Measurements from ENCODE around the gene EME2. TPM values are rescaled to one million over a fixed set of nuclear protein-coding genes. Genes with fewer than 3 reads are reported as not detected.

The EME2 gene
- total RNA-seq, 1 experiment from 2014 or later: 1.6 TPM

DNA sequence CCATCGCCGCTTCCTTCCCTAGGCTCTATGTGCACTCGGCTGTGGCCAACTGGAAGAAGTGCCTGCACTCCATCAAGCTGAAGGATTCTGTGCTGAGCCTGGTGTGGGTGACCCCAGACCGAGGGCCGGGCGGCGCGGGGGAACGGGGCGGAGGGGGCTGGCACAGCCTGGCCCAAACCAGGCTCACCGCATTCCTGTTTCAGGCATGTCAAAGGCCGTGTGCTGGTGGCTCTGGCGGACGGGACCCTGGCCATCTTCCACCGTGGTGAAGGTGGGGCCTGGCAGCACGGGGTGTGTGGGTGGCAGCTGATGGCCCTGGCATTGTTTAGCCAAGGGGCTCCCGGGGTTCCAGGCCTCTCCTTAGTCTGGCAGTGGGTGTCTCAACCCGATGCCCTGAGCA, 5.9 kb upstream of the EME2 start:
- DNase-seq (ENCODE audit: low read depth): no peak

GRCh38 chr16:1767116-1767994, 5.3 kb upstream of the EME2 start:
- no peak for DNase-seq (ENCODE audit: low read depth)

- DNase-seq (ENCODE audit: low read depth): no peak
Observed at GRCh38 chr16:1768061-1768766, 4.4 kb upstream of the EME2 start.

DNA sequence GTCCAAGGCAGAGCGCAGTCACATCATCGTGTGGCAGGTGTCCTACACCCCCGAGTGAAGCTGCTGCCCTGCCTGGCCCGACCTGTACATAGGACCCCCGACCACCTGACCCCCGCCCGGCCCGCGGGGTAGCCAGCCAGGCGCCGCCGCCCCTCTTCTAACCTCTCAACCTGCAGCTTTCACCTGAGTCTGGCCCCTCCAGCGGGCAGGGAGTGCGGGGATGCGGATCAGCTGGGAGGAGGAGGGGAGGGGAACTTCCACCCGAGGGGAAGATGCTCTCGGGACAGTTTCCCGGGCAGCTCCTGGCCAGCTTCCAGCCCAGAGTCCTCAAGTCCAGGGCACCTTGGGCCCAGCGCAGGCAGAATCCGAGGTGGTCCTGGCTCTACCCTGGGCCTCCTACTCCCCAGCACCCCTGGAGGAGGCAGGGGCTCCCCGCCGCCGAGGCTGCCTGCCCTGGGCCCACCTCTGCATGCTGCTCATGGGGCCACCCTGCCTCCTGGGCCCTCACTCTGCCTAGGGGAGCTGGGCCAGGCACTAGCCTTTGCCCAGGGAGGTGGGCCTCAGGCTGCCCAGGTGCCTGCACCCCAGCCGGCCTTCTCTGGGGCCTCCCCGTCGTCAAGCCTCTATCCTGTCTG, 3.7 kb upstream of the EME2 start:
- no peak for DNase-seq (ENCODE audit: low read depth)

DNA sequence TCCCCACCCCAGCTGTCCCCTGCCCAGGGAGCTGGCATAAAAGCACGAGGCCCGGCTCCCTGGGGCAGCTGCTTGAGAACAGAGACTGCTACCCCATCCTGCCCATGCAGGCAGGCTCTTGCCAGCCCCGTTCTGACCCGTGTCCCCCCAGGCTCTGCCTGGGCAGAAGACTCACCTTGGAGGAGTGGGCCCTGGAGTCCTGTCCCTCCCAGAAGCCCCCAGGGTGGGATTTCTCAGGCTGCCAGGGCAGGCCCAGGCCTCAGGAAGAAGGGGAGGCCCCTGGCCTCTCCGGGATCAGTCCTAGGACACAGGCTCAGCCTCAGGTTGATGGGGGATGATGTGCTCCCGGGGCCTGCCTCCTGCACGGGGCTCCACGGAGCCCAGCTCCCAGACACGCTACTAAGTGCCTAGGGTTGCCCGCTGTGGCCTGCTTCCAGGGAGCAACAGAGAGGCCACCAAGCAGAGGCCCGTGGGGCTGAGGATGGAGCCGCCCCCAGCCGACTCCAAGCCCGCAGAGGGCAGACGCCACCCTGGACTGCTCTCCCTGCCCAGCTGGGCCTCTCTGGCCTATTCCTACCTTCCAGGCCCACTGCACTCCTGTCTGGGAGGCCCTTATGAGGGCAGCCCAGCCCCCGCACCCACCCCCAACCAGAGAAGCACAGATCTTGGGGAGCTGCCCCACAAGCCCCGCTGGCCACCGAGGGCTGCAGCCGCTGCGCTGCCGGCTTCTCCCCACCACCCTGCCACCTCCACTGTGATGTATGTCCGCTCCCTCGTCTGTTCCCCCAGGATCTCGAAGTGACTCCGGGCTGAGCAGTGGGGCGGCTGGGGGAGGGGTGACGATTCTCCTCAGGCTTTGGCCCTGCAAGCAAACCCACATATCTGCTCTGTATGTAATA, 3.0 kb upstream of the EME2 start:
- DNase-seq (ENCODE audit: low read depth): no peak

DNA sequence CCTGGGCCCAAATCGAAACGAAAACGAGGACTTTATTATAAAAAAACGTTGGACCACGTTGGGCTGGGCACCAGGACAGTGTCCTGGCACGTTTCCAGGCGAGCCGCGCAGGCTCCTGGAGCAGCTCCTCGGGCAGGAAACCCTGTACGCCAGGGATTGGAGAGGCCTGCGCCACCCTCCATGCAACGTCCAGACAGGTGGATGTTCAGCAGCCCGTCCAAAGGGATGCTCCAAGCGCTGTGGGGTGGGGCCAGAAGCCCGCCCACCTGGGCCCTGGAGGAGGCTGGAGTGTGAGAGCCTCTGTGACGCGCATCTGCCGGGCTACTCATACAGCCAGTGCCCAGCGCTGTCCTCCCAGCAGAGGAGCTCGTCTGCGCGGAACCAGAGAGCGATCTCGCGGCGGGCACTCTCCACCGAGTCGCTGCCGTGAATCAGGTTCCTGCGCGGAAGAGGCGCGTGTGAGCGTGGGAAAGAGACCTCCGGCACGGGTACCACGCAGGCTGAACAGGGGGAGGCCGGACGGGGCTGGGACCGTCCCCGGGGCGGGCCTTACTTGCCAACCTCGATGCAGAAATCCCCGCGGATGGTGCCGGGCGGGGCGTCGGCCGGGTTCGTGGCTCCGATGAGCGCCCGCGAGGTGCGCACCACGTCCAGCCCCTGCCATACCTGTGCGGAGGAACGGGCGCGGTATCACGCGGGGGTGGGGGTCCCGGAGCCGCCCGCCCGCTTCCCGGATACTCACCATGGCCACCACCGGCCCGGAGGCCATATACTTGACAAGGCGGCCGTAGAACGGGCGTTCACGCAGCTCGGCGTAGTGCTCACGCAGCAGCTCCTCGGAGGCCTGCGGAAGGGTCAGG, 2.1 kb upstream of the EME2 start:
- DNase-seq (ENCODE audit: low read depth): no peak

DNA sequence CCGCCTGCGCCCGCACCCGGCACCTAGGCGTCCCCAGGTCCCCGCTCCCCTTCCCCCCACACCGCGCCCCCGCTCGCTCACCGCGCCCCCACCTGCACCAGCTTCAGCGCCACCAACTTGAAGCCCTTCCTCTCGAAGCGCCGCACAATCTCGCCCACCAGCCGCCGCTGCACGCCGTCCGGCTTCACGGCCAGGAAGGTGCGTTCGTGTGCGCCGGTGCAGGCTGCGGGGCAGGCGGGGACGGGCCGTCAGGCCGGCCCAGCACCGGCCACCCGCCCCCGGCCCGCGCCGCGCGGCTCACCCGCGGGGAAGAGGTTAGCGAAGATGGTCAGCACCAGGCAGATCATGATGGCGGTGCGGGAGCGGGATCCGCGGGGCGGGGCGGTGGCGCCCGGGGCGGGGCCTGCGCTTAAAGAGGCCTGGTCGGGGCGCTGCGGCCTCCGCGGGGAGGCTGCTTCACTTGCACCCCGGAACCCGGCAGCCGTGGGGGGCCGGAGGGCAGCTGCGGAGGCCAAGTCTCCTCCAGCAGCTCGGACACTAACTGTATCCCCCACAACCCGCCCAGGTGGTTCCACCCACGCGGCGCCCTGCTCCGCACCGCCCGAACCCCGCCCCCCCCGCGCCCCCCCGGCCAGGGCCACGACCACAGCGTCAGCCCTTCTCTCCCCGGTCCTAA, 1.3 kb upstream of the EME2 start, which contains the start of gene NME3:
NME3 (minus strand) TSS at position 356 of the 676 bp plus-strand sequence; CDS start at position 347, 9 bp downstream.
- DNase-seq (ENCODE audit: low read depth): peak; percentile 61

DNA sequence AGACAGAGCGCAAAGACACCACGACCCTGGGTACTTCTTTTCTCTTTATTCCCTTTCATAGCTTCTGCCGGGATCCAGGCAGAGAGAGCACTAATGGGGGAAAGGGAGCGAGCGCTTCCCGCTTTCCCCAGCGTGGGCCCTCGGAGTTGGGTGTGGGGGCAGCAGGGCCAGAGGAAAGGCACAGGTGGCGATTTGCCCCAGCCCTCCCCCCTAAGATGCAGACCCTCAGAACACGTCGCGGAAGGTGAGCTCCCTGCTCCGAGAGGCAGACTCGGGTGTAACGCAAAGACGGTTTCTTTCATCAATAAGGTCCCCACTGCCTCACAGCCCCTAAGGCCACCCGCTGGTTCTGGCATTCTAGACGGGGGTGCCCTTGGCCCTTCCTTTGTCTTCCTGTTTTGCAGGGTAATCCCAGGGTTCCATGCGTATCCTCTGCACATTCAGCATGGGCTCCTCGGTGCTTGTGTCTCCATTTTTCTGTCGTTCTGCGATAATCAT, 697 bp upstream of the EME2 start:
- DNase-seq (ENCODE audit: low read depth): no peak

DNA sequence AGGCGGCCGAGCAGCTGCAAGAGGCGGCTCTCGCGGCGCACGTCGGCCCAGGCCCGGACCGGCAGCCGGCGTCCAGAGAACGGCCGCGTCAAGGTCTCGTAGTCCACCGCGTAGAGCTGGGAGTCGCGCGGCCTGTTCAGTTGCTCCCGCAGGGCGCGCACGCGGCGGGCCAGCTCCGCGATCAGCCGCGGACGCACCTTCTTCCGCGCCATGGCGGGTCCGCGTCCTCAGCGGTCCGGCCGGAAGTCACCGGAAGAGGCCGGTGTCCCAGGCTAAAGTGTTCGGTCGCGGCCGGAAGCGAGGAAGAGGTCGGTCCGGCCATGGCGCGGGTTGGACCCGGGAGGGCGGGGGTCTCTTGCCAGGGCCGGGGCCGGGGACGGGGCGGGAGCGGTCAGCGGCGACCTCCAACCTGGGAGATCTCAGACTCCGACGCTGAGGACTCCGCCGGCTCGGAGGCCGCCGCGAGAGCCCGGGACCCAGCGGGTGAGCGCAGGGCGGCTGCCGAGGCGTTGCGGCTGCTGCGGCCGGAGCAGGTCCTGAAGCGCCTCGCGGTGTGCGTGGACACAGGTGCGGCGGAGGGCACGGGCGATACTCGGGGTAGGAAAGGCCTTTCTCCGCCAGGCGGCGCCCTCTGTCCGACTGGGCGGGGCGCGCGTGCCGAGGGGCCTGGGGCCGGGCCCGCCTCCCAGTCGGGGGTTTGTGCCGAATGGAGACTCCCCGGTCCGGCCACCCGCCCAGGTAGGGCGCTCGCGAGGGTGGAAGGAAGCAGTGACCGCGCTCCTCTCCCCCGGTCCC, 495 bp downstream of the EME2 start, which contains the start of gene MRPS34:
MRPS34 (minus strand) TSS at position 227 of the 795 bp plus-strand sequence; CDS start at position 212, 15 bp downstream.
- peak; percentile 78 for DNase-seq (ENCODE audit: low read depth)

GRCh38 chr16:1773703-1774447, 1.3 kb downstream of the EME2 start:
- peak; percentile 75 for DNase-seq (ENCODE audit: low read depth)

DNA sequence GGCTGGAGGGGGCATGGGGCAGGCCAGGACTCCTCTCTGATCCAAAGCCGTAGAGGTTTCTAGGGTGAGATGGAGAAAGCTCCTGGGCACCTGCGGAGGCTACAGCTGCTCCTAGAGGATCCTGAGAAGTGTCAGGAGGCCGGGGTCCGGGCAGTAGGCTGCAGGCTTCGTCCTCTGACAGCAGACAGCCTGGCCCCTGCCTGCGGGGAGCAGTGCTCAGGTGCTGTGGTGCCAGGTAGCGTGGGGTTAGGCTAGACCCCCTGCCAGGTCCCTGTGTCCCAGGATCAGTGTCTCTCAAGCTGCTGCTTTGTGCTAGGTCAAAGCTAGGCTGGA, 1.8 kb downstream of the EME2 start:
- no peak for DNase-seq (ENCODE audit: low read depth)

DNA sequence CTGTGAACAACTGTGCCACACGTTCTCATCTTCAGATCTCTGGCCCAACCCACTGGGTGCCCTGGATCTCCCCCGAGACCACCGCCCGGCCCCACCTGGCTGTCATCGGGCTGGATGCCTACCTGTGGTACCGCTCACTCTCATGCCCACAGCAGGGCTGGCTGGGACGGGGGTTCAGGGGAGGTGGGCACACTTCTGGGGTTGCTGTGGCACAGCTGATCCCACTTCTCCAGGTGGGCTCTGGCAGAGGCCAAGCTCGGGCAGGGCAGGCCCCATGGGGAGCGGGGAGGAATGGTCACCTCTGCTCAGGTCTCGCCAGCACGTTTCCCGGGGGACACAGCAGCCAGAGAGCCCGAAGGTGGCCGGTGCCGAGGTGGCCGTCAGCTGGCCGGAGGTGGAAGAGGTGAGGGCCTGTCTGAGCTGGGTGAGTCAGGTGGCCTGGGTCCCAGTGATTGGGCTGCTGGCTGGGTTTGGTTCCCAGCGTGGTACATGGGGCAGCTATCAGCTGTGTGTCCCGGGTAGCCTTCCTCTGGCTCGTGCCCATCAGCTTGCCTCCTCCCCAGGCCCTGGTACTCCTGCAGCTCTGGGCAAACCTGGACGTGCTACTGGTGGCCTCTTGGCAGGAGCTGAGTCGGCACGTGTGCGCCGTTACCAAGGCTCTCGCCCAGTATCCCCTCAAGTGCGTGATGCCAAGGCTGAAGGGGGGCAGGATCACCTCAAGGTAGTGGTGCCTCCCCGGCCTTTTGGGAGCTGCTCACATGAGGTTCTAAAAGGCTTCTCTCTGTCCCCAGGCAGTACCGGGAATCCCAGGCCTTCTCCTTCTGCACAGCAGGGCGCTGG, 2.6 kb downstream of the EME2 start:
- no peak for DNase-seq (ENCODE audit: low read depth)

- DNase-seq (ENCODE audit: low read depth): no peak
Observed at GRCh38 chr16:1775846-1776671, 3.4 kb downstream of the EME2 start.

GRCh38 chr16:1776672-1776955, 4.0 kb downstream of the EME2 start:
- DNase-seq (ENCODE audit: low read depth): no peak

GRCh38 chr16:1776991-1777374, 4.4 kb downstream of the EME2 start:
- DNase-seq (ENCODE audit: low read depth): no peak

- DNase-seq (ENCODE audit: low read depth): no peak
Observed at GRCh38 chr16:1777375-1778199, 5.0 kb downstream of the EME2 start.

Measured in RPMI7951 (cell line).